Measurements from ENCODE around the gene GNAL.
"Not testable (repeated sequence)": the region's sequence is repeated elsewhere in the genome, so short reads cannot be mapped to it uniquely, and the experiment has no call there.

The GNAL gene

DNA sequence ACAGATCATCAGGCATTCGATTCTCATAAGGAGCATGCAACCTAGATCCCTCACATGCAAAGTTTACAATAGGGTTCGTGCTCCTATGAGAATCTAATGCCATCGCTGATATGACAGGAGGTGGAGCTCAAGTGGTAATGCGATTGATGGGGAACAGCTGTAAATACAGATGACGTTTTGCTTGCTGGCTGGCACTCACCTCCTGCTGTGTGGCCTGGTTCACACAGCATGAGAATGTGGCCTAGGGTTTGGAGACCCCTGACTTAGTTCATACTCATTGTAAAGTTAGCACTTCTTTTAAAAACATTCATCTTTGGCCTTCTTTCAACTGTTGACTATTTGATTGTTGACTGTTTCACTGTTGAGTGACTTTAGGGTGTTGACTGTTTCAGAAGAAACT lies 153.5 kb downstream of the GNAL start:
- in situ Hi-C loops (cut with MboI; ENCODE audit: low sequenced_read_pairs), result no loop called here

DNA sequence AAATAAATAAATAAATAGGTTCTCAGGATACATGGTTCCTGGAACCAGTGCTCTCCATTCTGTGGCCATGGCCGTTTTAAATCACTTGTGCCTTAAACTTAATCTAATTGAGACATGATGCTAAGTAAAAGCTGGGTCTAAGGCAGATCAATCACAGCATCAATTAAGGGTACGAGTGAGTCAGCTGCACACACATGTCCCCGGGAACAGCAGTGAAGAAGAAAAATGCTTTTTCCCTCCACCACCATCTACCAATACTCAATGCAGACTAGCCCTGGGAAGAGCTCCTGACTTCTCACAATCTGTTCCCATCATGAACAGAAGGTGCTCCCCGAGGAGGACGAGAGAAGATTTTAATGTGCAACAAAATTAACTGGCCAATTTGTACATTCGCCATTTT lies 155.4 kb downstream of the GNAL start:
- in situ Hi-C loops (cut with MboI; ENCODE audit: low sequenced_read_pairs), result no loop called here

DNA sequence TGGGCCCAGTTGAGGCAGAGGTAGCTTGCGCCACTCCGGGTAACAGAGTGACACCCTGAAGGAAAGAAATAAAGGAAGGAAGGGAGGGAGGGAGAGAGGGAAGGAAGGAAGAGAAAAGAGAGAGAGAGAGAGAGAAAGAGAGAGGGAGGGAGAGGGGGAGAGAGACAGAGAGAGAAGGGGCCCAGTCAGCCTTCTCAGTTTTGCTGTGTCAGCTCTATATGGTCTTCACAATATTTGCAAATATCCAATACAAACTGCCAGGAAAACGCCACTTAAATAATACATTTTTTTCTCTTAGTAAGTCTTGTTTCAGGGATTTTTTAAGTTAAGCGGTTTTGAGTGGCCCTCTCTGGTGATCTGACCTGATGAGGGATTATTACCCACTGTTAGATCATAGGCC lies 156.6 kb downstream of the GNAL start:
- in situ Hi-C loops (cut with MboI; ENCODE audit: low sequenced_read_pairs), result no loop called here

DNA sequence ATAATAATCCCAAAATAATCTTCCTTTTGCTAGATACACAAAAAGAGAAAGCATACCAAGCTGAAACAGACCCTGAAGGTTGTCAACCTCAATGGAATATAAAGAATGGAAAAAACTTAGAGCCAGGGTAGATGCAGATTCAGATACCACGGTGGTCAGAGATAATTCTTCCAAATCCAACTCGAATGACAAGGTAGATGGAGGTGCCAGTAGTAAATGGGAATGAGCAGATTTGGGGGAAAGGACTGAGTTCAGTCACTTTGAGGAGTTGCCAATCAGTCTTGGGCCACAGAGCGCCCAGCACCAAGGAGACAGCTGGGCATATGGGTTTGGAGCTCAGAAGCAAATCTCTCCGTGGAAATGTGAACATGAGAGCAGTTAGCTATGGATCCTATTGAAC lies 158.7 kb downstream of the GNAL start:
- in situ Hi-C loops (cut with MboI; ENCODE audit: low sequenced_read_pairs), result no loop called here

DNA sequence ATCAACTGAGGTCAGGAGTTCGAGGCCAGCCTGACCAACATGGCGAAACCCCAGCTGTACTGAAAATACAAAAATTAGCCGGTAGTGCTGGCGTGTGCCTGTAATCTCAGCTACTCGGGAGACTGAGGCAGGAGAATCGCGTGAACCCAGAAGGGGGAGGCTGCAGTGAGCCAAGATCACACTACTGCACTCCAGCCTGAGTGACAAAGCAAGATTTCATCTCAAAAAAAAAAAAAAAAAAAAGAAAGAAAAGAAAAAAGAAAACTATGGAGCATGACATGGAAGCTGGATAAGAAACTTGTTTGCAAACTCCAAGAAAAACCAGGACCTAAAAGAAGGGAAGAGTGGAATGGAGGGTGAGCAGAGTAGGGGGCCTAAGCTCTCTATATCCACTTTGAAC lies 160.2 kb downstream of the GNAL start:
- in situ Hi-C loops (cut with MboI; ENCODE audit: low sequenced_read_pairs), result no loop called here

DNA sequence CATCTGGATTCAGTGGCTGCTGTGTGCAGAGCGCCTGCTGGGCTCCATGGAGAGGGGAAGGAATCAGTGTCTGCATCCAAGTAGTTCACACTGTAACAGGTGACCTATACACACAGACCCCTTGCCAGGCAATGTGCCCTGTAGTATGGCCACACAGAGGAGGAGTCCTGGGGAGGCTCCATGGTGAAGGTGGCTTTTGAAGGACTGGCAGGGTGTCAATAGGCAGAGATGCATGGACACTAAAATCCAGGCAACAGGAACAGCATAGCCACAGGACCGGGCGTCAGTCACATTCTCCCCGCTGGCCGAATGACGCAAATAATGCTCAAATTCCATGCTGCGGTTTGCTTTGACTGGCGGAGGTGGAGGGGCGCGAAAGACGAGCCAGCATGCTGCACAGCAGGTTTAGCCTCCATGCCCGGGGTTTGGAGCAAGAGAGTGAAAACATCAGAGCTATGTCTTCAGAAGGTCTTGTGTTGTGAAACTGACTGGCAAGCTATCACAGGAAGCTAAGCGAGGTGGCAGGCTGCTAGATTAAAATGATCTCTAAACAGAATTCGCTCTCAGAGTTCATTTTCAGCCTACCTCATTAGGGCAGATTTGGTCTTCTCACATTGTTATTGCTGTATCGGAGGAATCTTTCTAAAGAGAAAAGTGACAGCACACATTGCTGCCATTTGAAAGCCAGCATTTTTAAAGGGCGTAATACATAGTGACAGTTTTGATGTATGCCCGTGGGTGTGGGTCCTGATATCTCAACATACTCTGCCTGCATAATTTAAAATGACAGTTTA lies 161.0 kb downstream of the GNAL start:
- in situ Hi-C loops (cut with MboI; ENCODE audit: low sequenced_read_pairs), result no loop called here

DNA sequence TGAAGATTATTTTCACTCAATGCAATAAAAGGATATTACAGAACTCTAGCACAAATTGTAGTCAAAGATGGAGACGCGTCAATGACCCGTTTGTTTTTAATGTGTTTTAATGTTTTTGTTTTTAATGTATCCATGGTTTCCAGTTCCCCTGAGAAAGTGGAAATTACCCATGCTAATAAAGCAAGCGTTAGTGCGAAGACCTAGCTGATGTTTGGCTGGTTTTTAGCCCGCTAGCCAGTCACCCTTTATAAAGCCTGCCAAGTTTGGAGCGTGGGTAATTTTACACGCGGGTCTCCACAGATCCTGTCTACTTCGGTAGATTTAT lies 161.7 kb downstream of the GNAL start:
- in situ Hi-C loops (cut with MboI; ENCODE audit: low sequenced_read_pairs), result no loop called here

DNA sequence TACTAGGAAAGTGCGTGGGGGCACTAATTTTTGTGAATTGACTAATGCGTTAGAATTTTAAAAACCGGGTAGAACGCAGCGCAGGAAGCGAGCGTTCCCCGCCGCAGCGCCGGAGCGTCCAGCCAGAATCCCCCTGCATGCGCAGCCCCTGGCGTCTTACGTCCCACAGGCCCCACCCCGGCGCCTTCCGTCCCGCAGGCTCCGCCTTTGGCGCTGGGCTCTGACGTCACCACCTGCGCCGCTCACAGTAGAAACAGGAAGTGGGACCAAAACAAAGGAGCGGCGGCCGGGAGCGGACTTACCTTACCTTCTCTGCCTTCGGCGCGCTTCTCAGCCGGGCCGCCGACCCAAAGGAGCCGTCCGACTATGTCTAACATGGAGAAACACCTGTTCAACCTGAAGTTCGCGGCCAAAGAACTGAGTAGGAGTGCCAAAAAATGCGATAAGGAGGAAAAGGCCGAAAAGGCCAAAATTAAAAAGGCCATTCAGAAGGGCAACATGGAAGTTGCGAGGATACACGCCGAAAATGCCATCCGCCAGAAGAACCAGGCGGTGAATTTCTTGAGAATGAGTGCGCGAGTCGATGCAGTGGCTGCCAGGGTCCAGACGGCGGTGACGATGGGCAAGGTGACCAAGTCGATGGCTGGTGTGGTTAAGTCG lies 162.2 kb downstream of the GNAL start, which contains the start of gene CHMP1B:
CHMP1B (plus strand) TSS at position 268 of the 660 bp plus-strand sequence; CDS start at position 367, 99 bp downstream.
- in situ Hi-C loops (cut with MboI; ENCODE audit: low sequenced_read_pairs), result no loop called here

DNA sequence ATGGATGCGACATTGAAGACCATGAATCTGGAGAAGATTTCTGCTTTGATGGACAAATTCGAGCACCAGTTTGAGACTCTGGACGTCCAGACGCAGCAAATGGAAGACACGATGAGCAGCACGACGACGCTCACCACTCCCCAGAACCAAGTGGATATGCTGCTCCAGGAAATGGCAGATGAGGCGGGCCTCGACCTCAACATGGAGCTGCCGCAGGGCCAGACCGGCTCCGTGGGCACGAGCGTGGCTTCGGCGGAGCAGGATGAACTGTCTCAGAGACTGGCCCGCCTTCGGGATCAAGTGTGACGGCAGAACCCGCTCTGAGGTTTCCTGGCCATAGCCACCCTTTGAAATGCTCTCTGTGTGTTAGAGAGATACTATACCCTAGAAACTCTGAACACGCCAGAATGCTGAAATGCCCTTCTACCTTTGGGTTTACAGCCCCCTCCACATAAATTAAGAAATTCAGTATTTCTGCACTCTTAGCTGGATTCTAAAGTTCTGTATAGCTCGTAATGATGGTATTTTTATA lies 162.8 kb downstream of the GNAL start:
- in situ Hi-C loops (cut with MboI; ENCODE audit: low sequenced_read_pairs), result no loop called here

DNA sequence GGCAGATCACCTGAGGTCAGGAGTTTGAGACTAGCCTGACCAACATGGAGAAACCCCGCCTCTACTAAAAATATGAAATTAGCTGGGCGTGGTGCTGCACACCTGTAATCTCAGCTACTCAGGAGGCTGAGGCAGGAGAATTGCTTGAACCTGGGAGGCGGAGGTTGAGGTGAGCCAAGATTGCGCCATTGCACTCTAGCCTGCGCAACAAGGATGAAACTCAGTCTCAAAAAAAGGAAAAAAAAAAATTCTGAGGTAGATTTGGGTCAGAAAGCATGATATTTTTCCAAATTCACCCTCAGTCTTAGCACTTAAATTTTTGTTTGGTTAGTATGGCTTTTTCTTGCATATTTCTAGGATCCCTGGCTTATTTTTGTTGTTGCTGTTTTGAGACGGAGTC lies 165.5 kb downstream of the GNAL start:
- in situ Hi-C loops (cut with MboI; ENCODE audit: low sequenced_read_pairs), result not testable (repeated sequence)

DNA sequence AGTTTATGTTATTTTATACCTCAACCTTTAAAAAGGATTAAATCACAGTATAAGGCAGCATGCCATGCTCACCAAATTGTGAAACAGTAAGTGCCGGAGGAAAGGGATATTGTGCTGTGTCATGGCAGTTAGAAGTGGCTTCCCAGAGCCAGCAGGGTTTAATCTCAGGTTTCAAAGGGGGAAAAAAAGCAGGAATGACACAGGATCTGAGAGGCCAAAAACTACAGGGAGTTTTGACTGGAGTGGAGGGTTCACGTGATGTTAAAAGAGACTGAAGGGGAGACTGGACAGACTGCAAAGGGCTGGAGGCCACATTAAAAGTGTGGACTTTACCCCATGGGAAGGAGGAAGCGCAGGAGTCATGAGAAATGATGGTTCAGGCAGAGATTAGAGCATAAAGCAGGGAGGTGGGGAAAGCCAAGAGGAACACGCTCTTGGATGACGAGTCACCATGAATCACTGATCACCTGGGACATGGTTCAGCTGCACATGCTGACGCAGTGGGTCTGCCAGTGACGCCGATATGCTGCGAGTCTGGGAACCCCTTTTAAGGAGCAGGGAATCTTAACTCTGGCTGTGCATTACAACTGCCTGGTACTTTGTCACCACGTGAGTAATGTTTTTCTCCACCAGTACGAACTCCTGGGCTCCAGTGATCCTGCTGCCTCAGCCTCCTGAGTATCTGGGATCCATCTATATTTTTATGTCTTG lies 168.3 kb downstream of the GNAL start:
- in situ Hi-C loops (cut with MboI; ENCODE audit: low sequenced_read_pairs), result no loop called here

DNA sequence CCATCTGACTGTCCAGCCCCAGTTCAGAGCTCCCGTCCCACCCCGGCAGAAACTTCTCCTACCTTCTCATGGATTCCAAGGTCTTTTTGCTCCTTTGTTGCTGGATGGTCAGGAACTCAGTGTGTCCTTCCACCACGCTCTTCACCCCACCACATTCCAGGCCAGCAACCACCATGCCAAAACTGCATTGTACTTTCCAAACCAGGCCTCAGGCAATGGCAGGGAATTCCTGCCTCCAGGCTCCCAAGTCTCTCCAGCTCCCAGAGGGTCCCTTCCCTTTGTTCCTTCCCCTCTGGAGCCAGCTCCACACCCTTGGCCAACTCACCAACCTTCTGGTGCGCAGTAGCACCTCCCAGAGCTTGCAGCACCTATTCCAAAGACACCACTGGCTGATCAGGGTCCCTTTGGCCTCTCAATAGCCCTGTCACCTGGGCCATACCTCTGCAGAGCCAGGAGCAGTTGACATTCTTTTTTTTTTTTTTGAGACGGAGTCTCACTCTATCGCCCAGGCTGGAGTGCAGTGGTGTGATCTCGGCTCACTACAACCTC lies 170.3 kb downstream of the GNAL start:
- in situ Hi-C loops (cut with MboI; ENCODE audit: low sequenced_read_pairs), result no loop called here

DNA sequence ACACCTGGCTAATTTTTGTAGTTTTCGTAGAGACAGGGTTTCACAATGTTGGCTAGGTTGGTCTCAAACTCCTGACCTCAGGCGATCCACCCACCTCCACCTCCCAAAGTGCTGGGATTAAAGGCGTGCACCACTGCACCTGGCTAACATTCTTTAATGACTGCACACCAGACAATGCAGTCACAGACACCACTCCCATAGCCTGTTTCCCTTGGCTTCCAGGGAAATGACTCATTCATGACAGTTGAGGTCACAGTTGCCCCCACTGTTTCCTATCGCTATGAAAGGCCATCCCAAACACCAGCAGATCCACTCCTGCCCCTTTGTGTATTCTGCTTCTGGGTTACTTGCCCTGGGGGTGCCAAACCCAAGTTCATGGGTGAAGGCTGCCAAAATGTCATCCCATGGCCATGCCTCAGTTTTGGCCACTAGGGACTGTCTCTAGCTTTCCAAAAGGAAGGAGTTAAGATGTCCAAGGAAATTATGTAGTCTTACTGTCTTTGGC lies 170.9 kb downstream of the GNAL start:
- in situ Hi-C loops (cut with MboI; ENCODE audit: low sequenced_read_pairs), result no loop called here

DNA sequence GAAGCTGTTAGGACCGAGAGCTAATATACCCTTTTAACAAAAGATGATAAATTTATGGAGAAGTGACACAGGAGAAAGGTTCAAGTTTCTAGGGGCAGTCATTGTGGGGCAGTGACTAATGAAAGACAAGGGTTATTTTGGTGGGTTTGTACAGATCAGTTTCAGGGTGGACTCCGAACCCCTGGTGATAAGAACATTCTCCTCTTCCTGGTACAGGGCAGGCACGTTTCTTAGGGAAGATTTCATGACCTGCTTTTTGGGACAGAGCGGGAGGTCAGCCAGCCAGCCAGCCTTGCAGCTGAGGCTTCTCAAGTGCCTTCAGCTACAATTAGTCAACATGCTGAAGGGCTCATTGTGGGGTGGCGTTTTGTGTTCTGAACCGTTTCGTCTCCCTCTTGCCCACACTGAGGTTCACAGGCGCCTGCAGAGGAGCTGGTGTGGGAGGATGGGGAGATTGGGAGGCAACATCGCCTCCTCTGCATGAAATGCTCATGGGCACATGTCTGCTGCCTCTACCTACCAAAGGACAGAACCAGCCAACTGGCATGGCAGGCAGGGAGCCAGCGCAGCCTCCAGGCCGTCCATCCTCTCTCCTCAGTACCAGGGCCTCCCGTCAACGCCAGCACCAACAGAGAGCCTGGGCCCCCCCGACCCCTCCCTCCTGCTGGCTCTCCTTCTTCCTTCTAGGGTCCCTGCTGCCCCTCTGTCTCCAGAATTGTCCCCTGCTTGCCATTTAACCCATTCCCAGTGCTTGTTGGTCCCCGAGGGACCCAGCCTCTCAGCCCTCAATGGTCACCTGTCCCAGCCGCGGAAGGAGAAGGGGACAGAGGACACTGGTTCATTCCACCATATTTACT lies 171.8 kb downstream of the GNAL start:
- in situ Hi-C loops (cut with MboI; ENCODE audit: low sequenced_read_pairs), result no loop called here

DNA sequence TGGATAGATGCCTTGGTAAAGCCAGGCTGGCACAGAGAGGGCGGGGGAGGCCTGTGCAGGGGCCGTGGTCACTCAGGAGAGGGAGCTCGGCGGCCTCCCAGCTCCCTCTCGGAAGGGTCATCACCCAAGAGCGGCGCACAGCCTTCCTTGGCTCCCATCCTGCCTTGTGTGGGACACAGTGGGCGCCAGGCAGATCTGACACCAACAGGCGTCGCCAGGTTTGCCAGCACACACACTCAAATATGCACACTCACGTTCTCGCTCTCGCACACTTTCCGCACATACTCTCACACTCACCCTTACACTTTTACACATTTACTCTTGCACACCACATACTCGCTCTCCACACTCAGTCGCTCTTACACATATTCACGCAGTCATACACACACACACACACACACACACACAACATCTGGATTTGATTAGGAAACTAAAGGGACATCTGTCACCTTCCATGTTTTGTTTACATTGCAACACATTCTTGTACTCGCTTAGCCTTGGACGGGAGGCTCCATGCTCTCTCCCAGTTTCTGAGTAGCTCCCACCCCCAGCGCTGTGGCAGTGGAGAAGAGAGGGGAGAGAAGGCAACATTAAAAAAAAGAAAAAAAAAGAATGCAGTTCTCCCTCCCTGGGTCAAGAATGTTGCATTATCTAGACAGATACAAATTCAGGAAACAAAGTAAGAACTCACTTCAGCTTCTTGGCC lies 172.7 kb downstream of the GNAL start:
- in situ Hi-C loops (cut with MboI; ENCODE audit: low sequenced_read_pairs), result no loop called here

DNA sequence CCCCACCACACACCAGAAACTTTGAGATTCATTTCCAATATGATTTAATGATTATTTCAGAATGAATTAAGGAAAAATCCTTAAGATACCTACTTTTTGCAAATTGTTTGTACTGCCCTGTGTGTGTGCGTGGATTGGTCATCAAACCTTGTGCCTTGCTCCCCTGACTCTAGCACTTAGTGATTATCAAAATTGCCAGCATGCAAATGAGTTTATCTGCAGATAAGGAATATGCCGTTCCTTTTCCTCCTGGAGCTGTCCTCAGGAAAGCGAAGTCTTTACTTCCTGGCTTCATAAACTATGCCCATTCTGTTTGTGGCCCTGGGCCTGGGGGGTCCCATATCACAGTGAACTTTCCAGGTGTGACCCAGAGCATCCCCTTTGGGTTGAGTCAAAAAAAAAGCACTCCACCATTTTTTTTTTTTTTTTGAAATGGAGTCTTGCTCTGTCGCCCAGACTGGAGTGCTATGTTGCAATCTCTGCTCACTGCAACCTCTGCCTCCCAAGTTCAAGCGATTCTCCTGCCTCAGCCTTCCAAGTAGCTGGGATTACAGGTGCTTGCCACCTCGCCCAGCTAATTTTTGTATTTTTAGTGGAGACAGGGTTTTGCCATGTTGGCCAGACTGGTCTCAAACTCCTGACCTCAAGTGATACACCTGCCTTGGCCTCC lies 173.5 kb downstream of the GNAL start:
- in situ Hi-C loops (cut with MboI; ENCODE audit: low sequenced_read_pairs), result no loop called here

DNA sequence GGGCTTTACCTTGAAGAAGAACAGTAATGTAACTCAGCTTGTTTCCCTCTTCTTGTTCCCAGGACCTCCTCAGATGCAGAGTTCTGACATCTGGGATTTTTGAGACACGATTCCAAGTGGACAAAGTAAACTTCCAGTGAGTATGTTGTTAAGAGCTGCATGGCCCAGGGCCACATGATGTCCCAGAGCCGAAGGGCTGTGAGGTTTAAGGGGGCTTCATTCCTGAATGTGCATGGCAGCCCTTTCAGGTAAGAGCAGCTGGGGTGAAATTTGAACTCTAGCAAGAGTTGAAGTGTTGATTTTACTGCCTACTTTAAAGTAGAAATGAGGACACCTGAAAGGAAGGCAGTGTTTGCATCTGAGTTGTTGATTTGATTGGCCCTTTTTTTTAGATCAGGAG lies 175.4 kb downstream of the GNAL start:
- in situ Hi-C loops (cut with MboI; ENCODE audit: low sequenced_read_pairs), result no loop called here

DNA sequence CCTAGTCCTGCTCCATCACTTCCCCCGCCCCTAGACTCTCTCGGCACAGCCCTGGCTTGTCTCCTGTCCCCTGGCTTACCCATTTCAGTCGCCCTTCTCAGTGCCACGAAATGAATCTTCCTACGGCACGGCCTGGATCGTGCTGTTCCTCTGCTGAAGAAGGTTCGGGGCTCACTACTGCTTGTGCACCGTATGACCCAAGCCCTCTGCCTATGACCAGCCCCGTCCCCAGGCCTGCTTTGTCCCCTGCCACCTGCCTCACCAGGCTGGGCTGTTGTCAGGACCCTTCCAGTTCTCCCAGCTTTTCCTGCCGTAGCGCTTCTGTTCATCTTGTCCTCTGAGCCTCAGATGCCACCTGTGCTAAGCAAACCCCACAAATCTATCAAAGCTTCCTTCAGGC lies 176.0 kb downstream of the GNAL start:
- in situ Hi-C loops (cut with MboI; ENCODE audit: low sequenced_read_pairs), result no loop called here

DNA sequence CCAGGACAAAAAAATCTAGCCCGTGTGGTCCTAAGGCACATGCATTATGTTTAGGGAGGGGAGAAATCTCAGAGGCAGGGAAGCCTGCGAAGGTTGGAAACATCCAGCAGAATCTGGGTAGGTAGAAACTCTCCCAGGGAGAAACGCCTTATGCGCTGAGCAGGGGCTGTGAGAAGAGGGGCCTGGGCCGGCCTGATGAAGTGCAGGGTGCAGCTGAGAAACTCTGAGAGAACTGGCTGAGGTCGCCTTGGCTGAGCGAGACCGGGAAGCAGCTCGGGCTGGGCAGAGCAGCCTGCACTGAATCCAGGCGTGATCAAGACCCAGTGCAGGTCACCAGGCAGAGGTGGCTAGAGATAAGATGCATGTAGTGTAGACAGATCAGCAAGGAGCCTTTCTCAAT lies 177.3 kb downstream of the GNAL start:
- in situ Hi-C loops (cut with MboI; ENCODE audit: low sequenced_read_pairs), result no loop called here

All from HL-60/S4 treated with retinoic acid at 250 ng/mL for 4 days and 3 days (cell line).